Transverse colon (tissue), 4 donors: ENCODE results near the gene MCRIP2.

ENCODE experiments used
- CTCF ChIP-seq, 5 experiments: fragments of 200-600 bp in 3 of 5; fragments of 450-650 bp in 2 of 5; sonication (generic) in 3 of 5; IDR thresholded peaks; 1 replicate in 2 of 5; 2 replicates in 3 of 5; pipeline ENCODE4 v1.5.1; 2016 to 2017; ENCODE audit warnings: antibody characterized with exemption in 5 of 5, inconsistent platforms in 3 of 5, mild to moderate bottlenecking in 2 of 5, moderate library complexity in 1 of 5
- POLR2A ChIP-seq: fragments of 450-650 bp; IDR thresholded peaks from one replicate; pipeline ENCODE4 v1.6.1; 2016; ENCODE audit warnings: antibody characterized with exemption, mild to moderate bottlenecking, moderate library complexity
- POLR2AphosphoS5 ChIP-seq, 3 donors: sonication (generic); formaldehyde crosslinking; IDR thresholded peaks; one replicate each; pipeline ENCODE4 v1.6.1; 2016; ENCODE audit warnings: antibody characterized with exemption in 3 of 3

- TF ChIP-seq POLR2AphosphoS5 (IDR thresholded peaks at IDR 0.05) (no peak), CTCF (IDR thresholded peaks at IDR 0.05) (no peak), POLR2A (no peak)
Observed at GRCh38 chr16:668519-669171, 27.0 kb downstream of the MCRIP2 start.
